DMS79 treated with DMSO at 0.1 percent for 48 hours (cell line): ENCODE results near the gene TTC33.

Source experiments
- DNase-seq: peaks from one replicate; lab custom pipeline; 2025; lab: John Stamatoyannopoulos, UW

TTC33 gene

DNA sequence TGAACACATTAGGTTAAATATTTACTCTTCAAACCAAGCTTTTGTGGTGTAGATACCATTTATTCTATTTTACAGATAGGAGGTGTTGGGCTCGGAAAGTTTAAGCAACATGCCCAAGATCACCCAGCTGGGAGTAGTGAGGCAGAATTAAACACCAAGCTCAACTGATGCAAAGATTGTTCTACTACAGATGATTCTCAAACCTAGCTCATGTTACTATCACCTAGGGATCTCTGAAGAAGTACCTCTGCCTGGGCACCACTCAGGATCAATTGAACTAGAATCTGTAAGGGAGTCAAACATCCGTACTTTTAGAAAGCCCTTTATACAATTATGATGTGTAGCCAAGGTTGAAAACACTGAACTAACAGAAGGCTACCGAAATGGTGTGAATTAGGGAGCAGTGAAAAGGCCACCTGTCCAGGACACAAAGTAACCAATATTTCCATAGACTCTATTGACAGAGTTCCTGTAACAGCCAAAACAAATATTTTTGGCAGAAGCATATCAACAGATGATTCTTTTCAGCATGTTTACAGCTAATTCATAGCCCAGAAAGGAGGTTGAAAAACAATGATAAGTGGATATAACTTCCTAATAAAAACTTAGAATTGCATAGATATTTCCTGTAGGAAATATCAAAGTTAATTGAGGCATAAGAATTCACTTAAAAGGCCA, 234.5 kb downstream of the TTC33 start:
- no peak for DNase-seq

DNA sequence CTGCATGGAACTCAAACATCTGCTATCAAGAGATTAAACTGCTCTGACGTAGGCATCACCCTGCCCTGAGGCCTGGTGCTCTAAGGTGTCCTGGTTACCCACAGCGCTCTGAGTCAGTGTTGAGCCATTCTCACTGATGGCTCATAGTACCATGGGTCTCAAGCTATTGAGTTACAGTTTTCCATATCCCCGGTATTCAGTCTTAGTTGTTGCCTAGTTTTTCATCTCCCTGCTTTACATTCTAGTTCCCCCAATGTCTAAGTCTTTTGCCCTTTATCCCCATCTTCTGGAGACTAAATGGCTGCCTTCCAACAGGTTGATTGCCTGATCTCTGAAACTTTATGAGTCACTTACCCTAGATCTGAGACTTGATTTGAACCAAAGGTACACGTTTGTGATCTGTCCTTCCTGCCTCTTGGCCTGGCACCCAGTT, 237.3 kb downstream of the TTC33 start:
- DNase-seq: no peak

GRCh38 chr5:40515476-40515875, 240.3 kb downstream of the TTC33 start:
- DNase-seq: no peak

- DNase-seq: no peak
These were observed 240.8 kb downstream of the TTC33 start for GRCh38 chr5:40514976-40515375.

- DNase-seq: no peak
These were observed 244.0 kb downstream of the TTC33 start for GRCh38 chr5:40511801-40512200.

DNA sequence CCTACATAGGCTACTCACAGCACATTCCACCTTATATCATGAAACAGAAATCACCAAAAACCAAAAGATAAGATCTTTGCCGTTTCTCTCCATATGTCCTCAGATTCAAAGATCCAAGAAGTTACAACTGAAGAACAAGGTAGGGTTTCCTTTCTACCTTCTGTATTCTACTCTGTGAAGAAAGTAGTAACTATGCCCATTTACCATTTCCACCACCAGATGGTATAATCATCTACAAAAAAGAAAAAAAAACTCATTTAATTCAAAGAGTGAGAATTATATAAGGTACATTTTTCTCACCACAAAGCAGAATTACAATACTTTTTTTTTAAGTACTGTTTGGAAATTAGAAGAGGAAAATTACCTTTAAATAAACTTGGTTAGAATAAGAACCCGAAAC, 248.7 kb downstream of the TTC33 start:
- DNase-seq: no peak

DNA sequence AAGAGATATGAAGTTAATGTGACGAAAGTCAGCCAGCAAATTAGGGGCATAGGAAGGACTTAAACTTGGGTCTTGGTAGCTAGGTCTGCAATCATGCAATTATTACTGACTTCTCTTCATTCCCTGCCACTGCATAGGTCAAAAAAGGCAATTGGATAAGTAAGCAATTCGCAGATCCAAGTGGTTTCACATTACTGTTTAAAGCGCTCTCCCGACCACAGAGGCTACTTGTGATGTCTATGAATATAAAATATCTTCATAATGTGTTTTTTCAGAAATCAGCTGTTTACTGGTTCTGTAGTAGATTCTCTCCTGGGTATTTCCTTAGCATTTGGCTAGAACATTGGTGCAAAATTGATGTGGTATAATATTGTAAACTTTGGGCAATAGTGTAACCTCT, 250.7 kb downstream of the TTC33 start:
- DNase-seq: no peak

DNA sequence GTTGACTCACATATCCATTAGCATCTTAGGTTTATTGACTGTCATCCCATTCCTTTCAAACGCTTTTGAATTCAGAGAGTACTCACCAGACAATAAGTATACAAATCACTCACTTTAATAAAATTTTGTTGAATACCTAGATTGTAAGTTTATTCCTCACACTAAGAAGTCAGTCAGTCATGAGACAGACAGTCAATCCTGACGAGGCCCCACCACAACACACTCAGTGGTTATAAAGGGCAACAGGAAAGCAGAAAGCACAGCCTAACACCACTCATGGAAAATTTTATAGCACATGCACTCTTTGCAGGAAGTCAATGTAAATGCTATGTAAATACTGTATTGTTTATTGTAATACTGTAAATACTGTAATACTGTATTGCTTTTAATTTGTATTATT, 252.3 kb downstream of the TTC33 start:
- no peak for DNase-seq

- no peak for DNase-seq
These were observed 253.0 kb downstream of the TTC33 start for GRCh38 chr5:40502736-40503135.

GRCh38 chr5:40501711-40502444, 253.9 kb downstream of the TTC33 start:
- no peak for DNase-seq

DNA sequence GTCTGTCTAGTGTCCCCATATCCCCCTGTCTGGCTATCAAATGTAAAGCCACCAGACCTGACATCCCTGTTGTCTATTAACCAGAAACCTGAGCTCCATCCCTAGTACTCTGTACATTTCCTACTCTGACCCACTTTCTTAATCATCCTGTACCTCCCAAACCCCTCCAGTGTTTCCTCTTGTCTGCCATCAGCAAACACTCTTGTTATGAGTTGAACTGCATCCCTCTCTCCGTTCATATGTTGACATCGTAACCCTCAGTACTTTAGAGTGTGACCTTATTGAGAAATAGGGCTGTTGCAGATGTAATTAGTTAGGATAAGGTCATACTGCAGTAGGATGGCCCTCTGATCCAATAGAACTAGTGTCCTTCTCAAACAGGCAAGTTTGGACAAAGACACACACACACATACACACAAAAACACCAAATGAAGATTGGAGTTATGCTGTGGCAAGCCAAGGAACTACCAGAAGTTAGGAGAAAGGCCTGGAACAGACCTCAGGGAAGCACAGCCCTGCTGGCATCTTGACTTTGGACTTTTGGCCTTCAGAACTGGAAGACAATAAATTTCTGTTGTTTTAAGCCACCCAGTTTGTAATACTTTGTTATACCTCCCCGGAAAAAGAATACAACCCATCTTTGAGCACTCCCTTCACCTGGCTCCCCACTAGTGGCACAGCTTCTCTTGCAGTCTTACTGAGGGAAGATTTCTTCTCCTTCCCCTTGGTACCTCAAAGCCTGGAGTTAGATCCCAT, 256.1 kb downstream of the TTC33 start:
- DNase-seq: no peak

GRCh38 chr5:40499007-40499406, 256.8 kb downstream of the TTC33 start:
- DNase-seq: no peak

DNA sequence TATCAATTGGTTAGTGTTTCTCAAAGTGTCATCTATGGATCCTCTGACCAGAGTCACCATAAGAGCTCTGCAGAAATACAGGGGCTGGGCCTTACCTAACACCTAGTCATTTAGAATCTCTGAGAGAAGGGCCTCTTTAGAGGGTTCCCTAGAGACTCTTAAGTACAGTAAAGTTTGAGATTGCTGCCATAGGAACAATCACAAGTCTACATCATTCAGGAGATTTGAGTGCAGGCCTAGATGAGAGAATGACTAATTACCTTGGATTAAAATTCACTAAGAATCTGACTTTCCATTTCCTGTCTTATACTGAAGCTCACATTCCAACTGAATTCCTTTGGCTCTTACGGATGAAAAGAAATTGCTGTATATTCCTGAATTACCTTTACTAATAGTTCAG, 258.2 kb downstream of the TTC33 start:
- no peak for DNase-seq

GRCh38 chr5:40495237-40495635, 260.5 kb downstream of the TTC33 start:
- DNase-seq: no peak

GRCh38 chr5:40494631-40495236, 261.0 kb downstream of the TTC33 start:
- DNase-seq: no peak

GRCh38 chr5:40492056-40492455, 263.7 kb downstream of the TTC33 start:
- no peak for DNase-seq

- DNase-seq: no peak
These were observed 264.1 kb downstream of the TTC33 start for GRCh38 chr5:40491644-40492043.

- DNase-seq: no peak
These were observed 265.2 kb downstream of the TTC33 start for GRCh38 chr5:40490464-40491111.

- no peak for DNase-seq
These were observed 266.3 kb downstream of the TTC33 start for GRCh38 chr5:40489421-40489820.

- no peak for DNase-seq
These were observed 269.1 kb downstream of the TTC33 start for GRCh38 chr5:40486437-40487275.
